ENCODE results near the gene SUSD4.

SUSD4 gene

GRCh38 chr1:223352944-223353343, 11.0 kb downstream of the SUSD4 start:
- H3K9ac ChIP-seq (ENCODE audit: low read depth, low read length) = no peak overlapping the region
- no peaks in the 10 kb centered on the region for H3K36me3 ChIP-seq (ENCODE audit: control insufficient read depth, insufficient read depth, low read length)

GRCh38 chr1:223350361-223350908, 13.5 kb downstream of the SUSD4 start:
- Histone ChIP-seq H3K27me3 (ENCODE audit: control insufficient read depth, insufficient read depth, low read length) (no peaks in the 10 kb centered on the region), H3K9ac (ENCODE audit: low read depth, low read length) (no peak overlapping the region), H3K9me3 (ENCODE audit: control insufficient read depth, insufficient read depth, low read length) (no peaks in the 10 kb centered on the region), H3K4me1 (ENCODE audit: control insufficient read depth, insufficient read depth, low read length) (no peaks in the 10 kb centered on the region), H3K36me3 (ENCODE audit: control insufficient read depth, insufficient read depth, low read length) (no peaks in the 10 kb centered on the region), H3K4me3 (ENCODE audit: low read depth, low read length) (no peak overlapping the region)

More at GRCh38 chr1:223352944-223353343, 11.0 kb downstream of the SUSD4 start:
- Histone ChIP-seq H3K4me3 (ENCODE audit: low read depth, low read length) (no peak overlapping the region), H3K9me3 (ENCODE audit: control insufficient read depth, insufficient read depth, low read length) (no peaks in the 10 kb centered on the region), H3K4me1 (ENCODE audit: control insufficient read depth, insufficient read depth, low read length) (no peaks in the 10 kb centered on the region), H3K27me3 (ENCODE audit: control insufficient read depth, insufficient read depth, low read length) (no peaks in the 10 kb centered on the region)

GRCh38 chr1:223349241-223349640, 14.7 kb downstream of the SUSD4 start:
- H3K4me1 ChIP-seq (ENCODE audit: control insufficient read depth, insufficient read depth, low read length) = no peaks in the 10 kb centered on the region

GRCh38 chr1:223348439-223348838, 15.5 kb downstream of the SUSD4 start:
- Histone ChIP-seq H3K9ac (ENCODE audit: low read depth, low read length) (no peak overlapping the region), H3K9me3 (ENCODE audit: control insufficient read depth, insufficient read depth, low read length) (no peaks in the 10 kb centered on the region), H3K4me3 (ENCODE audit: low read depth, low read length) (no peak overlapping the region), H3K36me3 (ENCODE audit: control insufficient read depth, insufficient read depth, low read length) (no peaks in the 10 kb centered on the region), H3K4me1 (ENCODE audit: control insufficient read depth, insufficient read depth, low read length) (no peaks in the 10 kb centered on the region), H3K27me3 (ENCODE audit: control insufficient read depth, insufficient read depth, low read length) (no peaks in the 10 kb centered on the region)

More at GRCh38 chr1:223349241-223349640, 14.7 kb downstream of the SUSD4 start:
- Histone ChIP-seq H3K27me3 (ENCODE audit: control insufficient read depth, insufficient read depth, low read length) (no peaks in the 10 kb centered on the region), H3K4me3 (ENCODE audit: low read depth, low read length) (no peak overlapping the region), H3K36me3 (ENCODE audit: control insufficient read depth, insufficient read depth, low read length) (no peaks in the 10 kb centered on the region), H3K9ac (ENCODE audit: low read depth, low read length) (no peak overlapping the region), H3K9me3 (ENCODE audit: control insufficient read depth, insufficient read depth, low read length) (no peaks in the 10 kb centered on the region)

- Histone ChIP-seq H3K9ac (ENCODE audit: low read depth, low read length) (no peak overlapping the region), H3K4me3 (ENCODE audit: low read depth, low read length) (no peak overlapping the region), H3K36me3 (ENCODE audit: control insufficient read depth, insufficient read depth, low read length) (no peaks in the 10 kb centered on the region), H3K9me3 (ENCODE audit: control insufficient read depth, insufficient read depth, low read length) (no peaks in the 10 kb centered on the region), H3K27me3 (ENCODE audit: control insufficient read depth, insufficient read depth, low read length) (no peaks in the 10 kb centered on the region), H3K4me1 (ENCODE audit: control insufficient read depth, insufficient read depth, low read length) (no peaks in the 10 kb centered on the region)
Observed at GRCh38 chr1:223347583-223347982, 16.4 kb downstream of the SUSD4 start.

GRCh38 chr1:223346311-223346710, 17.7 kb downstream of the SUSD4 start:
- Histone ChIP-seq H3K4me3 (ENCODE audit: low read depth, low read length) (no peak overlapping the region), H3K27me3 (ENCODE audit: control insufficient read depth, insufficient read depth, low read length) (no peaks in the 10 kb centered on the region), H3K9me3 (ENCODE audit: control insufficient read depth, insufficient read depth, low read length) (no peaks in the 10 kb centered on the region), H3K9ac (ENCODE audit: low read depth, low read length) (no peak overlapping the region), H3K4me1 (ENCODE audit: control insufficient read depth, insufficient read depth, low read length) (no peaks in the 10 kb centered on the region), H3K36me3 (ENCODE audit: control insufficient read depth, insufficient read depth, low read length) (no peaks in the 10 kb centered on the region)

- Histone ChIP-seq H3K9ac (ENCODE audit: low read depth, low read length) (no peak overlapping the region), H3K4me1 (ENCODE audit: control insufficient read depth, insufficient read depth, low read length) (no peaks in the 10 kb centered on the region), H3K36me3 (ENCODE audit: control insufficient read depth, insufficient read depth, low read length) (no peaks in the 10 kb centered on the region), H3K4me3 (ENCODE audit: low read depth, low read length) (no peak overlapping the region), H3K9me3 (ENCODE audit: control insufficient read depth, insufficient read depth, low read length) (no peaks in the 10 kb centered on the region), H3K27me3 (ENCODE audit: control insufficient read depth, insufficient read depth, low read length) (no peaks in the 10 kb centered on the region)
Observed at GRCh38 chr1:223345720-223346119, 18.3 kb downstream of the SUSD4 start.

- no peak overlapping the region for H3K4me3 ChIP-seq (ENCODE audit: low read depth, low read length)
- no peaks in the 10 kb centered on the region for H3K27me3 ChIP-seq (ENCODE audit: control insufficient read depth, insufficient read depth, low read length)
- no peak overlapping the region for H3K9ac ChIP-seq (ENCODE audit: low read depth, low read length)
- no peaks in the 10 kb centered on the region for H3K9me3 ChIP-seq (ENCODE audit: control insufficient read depth, insufficient read depth, low read length)
- H3K4me1 ChIP-seq (ENCODE audit: control insufficient read depth, insufficient read depth, low read length) = no peaks in the 10 kb centered on the region
- no peaks in the 10 kb centered on the region for H3K36me3 ChIP-seq (ENCODE audit: control insufficient read depth, insufficient read depth, low read length)
Observed at GRCh38 chr1:223344491-223344890, 19.5 kb downstream of the SUSD4 start.

- Histone ChIP-seq H3K27me3 (ENCODE audit: control insufficient read depth, insufficient read depth, low read length) (no peaks in the 10 kb centered on the region), H3K4me3 (ENCODE audit: low read depth, low read length) (no peak overlapping the region), H3K36me3 (ENCODE audit: control insufficient read depth, insufficient read depth, low read length) (no peaks in the 10 kb centered on the region), H3K4me1 (ENCODE audit: control insufficient read depth, insufficient read depth, low read length) (no peaks in the 10 kb centered on the region), H3K9ac (ENCODE audit: low read depth, low read length) (no peak overlapping the region), H3K9me3 (ENCODE audit: control insufficient read depth, insufficient read depth, low read length) (no peaks in the 10 kb centered on the region)
Observed at GRCh38 chr1:223343692-223344091, 20.3 kb downstream of the SUSD4 start.

- Histone ChIP-seq H3K9ac (ENCODE audit: low read depth, low read length) (no peak overlapping the region), H3K27me3 (ENCODE audit: control insufficient read depth, insufficient read depth, low read length) (no peaks in the 10 kb centered on the region), H3K9me3 (ENCODE audit: control insufficient read depth, insufficient read depth, low read length) (no peaks in the 10 kb centered on the region), H3K4me3 (ENCODE audit: low read depth, low read length) (no peak overlapping the region), H3K36me3 (ENCODE audit: control insufficient read depth, insufficient read depth, low read length) (no peaks in the 10 kb centered on the region), H3K4me1 (ENCODE audit: control insufficient read depth, insufficient read depth, low read length) (no peaks in the 10 kb centered on the region)
Observed at GRCh38 chr1:223341121-223341520, 22.9 kb downstream of the SUSD4 start.

- Histone ChIP-seq H3K4me1 (ENCODE audit: control insufficient read depth, insufficient read depth, low read length) (no peaks in the 10 kb centered on the region), H3K27me3 (ENCODE audit: control insufficient read depth, insufficient read depth, low read length) (no peaks in the 10 kb centered on the region), H3K4me3 (ENCODE audit: low read depth, low read length) (no peak overlapping the region), H3K9me3 (ENCODE audit: control insufficient read depth, insufficient read depth, low read length) (no peaks in the 10 kb centered on the region), H3K9ac (ENCODE audit: low read depth, low read length) (no peak overlapping the region), H3K36me3 (ENCODE audit: control insufficient read depth, insufficient read depth, low read length) (no peaks in the 10 kb centered on the region)
Observed at GRCh38 chr1:223340637-223341036, 23.3 kb downstream of the SUSD4 start.

- H3K9ac ChIP-seq (ENCODE audit: low read depth, low read length) = no peak overlapping the region
- no peaks in the 10 kb centered on the region for H3K9me3 ChIP-seq (ENCODE audit: control insufficient read depth, insufficient read depth, low read length)
- H3K4me1 ChIP-seq (ENCODE audit: control insufficient read depth, insufficient read depth, low read length) = no peaks in the 10 kb centered on the region
- no peak overlapping the region for H3K4me3 ChIP-seq (ENCODE audit: low read depth, low read length)
- no peaks in the 10 kb centered on the region for H3K36me3 ChIP-seq (ENCODE audit: control insufficient read depth, insufficient read depth, low read length)
- H3K27me3 ChIP-seq (ENCODE audit: control insufficient read depth, insufficient read depth, low read length) = no peaks in the 10 kb centered on the region
Observed at GRCh38 chr1:223339861-223340260, 24.1 kb downstream of the SUSD4 start.
